Neural cell (in vitro differentiated cells): ENCODE results near the gene KBTBD13. TPM values are rescaled to one million over a fixed set of nuclear protein-coding genes. Genes with fewer than 3 reads are reported as not detected.
A peak's percentile ranks its signal among the peaks of the same experiment; 100 is the strongest.

Experiments used
- H2AFZ ChIP-seq: fragments of 200-600, 300-800 bp; sonication (generic), shearing (Covaris generic); 2 replicates; pipeline ENCODE4 v1.6.0; 2014; ENCODE audit warnings: low read depth, mild to moderate bottlenecking, antibody characterized with exemption, low read length, moderate library complexity
- H3F3A ChIP-seq: fragments of 200-600 bp; shearing (Covaris generic); 2 replicates; pipeline ENCODE4 v1.6.1; 2016; ENCODE audit warnings: mild to moderate bottlenecking, moderate library complexity, mixed read lengths, antibody characterized with exemption, low read length; ENCODE audit not compliant: insufficient read depth, poor library complexity, severe bottlenecking
- H3K27ac ChIP-seq: fragments of 200-600, 300-800 bp; sonication (generic), shearing (Covaris generic); 2 replicates; pipeline ENCODE4 v1.5.1; 2014; ENCODE audit warnings: mild to moderate bottlenecking, low read length, moderate library complexity
- H3K27me3 ChIP-seq: fragments of 300-800, 200-600 bp; sonication (generic), shearing (Covaris generic); 2 replicates; pipeline ENCODE4 v1.6.0; 2014; ENCODE audit warnings: mild to moderate bottlenecking, low read depth, low read length, moderate library complexity; ENCODE audit not compliant: insufficient read depth
- H3K36me3 ChIP-seq: fragments of 300-800, 200-600 bp; sonication (generic), shearing (Covaris generic); 2 replicates; pipeline ENCODE4 v1.5.1; 2014; ENCODE audit warnings: mild to moderate bottlenecking, antibody characterized with exemption, low read length, moderate library complexity; ENCODE audit not compliant: insufficient read depth
- H3K4me2 ChIP-seq: fragments of 300-800, 200-600 bp; sonication (generic), shearing (Covaris generic); 2 replicates; pipeline ENCODE4 v1.6.0; 2014; ENCODE audit warnings: mild to moderate bottlenecking, low read length
- H3K4me3 ChIP-seq: fragments of 300-800, 200-600 bp; sonication (generic), shearing (Covaris generic); 2 replicates; pipeline ENCODE4 v1.5.1; 2014; ENCODE audit warnings: mild to moderate bottlenecking, low read length, moderate library complexity
- H3K79me2 ChIP-seq: fragments of 200-600 bp; shearing (Covaris generic); replicated peaks from 2 replicates; pipeline ENCODE4 v1.6.0; 2014; ENCODE audit warnings: mild to moderate bottlenecking, low read length, moderate library complexity; ENCODE audit not compliant: insufficient read depth
- H3K9ac ChIP-seq: fragments of 300-800, 200-600 bp; sonication (generic), shearing (Covaris generic); 2 replicates; pipeline ENCODE4 v1.6.1; 2016; ENCODE audit warnings: mild to moderate bottlenecking, low read length, mixed read lengths
- H3K9me2 ChIP-seq: fragments of 200-600 bp; shearing (Covaris generic); 2 replicates; pipeline ENCODE4 v1.6.1; 2016; ENCODE audit warnings: mild to moderate bottlenecking, low read length, mixed read lengths; ENCODE audit not compliant: insufficient read depth
- H3K9me3 ChIP-seq: fragments of 200-600, 300-800 bp; sonication (generic), shearing (Covaris generic); 2 replicates; pipeline ENCODE4 v1.6.1; 2016; ENCODE audit warnings: mild to moderate bottlenecking, mixed run types, low read length, moderate library complexity, mixed read lengths
- H4K20me1 ChIP-seq: fragments of 200-600 bp; shearing (Covaris generic); 2 replicates; pipeline ENCODE4 v1.6.1; 2016; ENCODE audit warnings: mild to moderate bottlenecking, mixed run types; ENCODE audit not compliant: insufficient read depth
- CTCF ChIP-seq: fragments of 450-650 bp; IDR thresholded peaks from 2 replicates; pipeline ENCODE4 v1.5.1; 2014; ENCODE audit warnings: antibody characterized with exemption, mild to moderate bottlenecking, moderate library complexity; ENCODE audit not compliant: poor library complexity, severe bottlenecking
- EP300 ChIP-seq: fragments of 450-650 bp; conservative IDR thresholded peaks from 2 replicates; pipeline ENCODE4 v1.6.1; 2014; ENCODE audit warnings: antibody characterized with exemption, mild to moderate bottlenecking, moderate library complexity; ENCODE audit not compliant: poor library complexity, severe bottlenecking
- EZH2 ChIP-seq: fragments of 200-600, 300-800 bp; shearing (Covaris generic), sonication (generic); IDR thresholded peaks from 2 replicates; pipeline ENCODE4 v1.6.1; 2014; ENCODE audit warnings: antibody characterized with exemption, low read length, borderline replicate concordance, mild to moderate bottlenecking; ENCODE audit not compliant: insufficient read depth, poor library complexity, severe bottlenecking
- MXI1 ChIP-seq: fragments of 450-650 bp; conservative IDR thresholded peaks from 2 replicates; pipeline ENCODE4 v1.6.1; 2014; ENCODE audit warnings: antibody characterized with exemption, mild to moderate bottlenecking; ENCODE audit not compliant: poor library complexity, severe bottlenecking
- POLR2AphosphoS5 ChIP-seq: IDR thresholded peaks from 2 replicates; pipeline ENCODE4 v1.6.1; 2012
- RAD21 ChIP-seq: fragments of 450-650 bp; conservative IDR thresholded peaks from 2 replicates; pipeline ENCODE4 v1.6.1; 2014; ENCODE audit warnings: antibody characterized with exemption, mild to moderate bottlenecking, moderate library complexity
- REST ChIP-seq: IDR thresholded peaks from 2 replicates; pipeline ENCODE4 v1.6.1; 2012; ENCODE audit warnings: borderline replicate concordance
- SMC3 ChIP-seq: fragments of 450-650 bp; conservative IDR thresholded peaks from 2 replicates; pipeline ENCODE4 v1.6.1; 2014; ENCODE audit warnings: antibody characterized with exemption, mild to moderate bottlenecking, moderate library complexity; ENCODE audit not compliant: poor library complexity
- TAF1 ChIP-seq: IDR thresholded peaks from 2 replicates; pipeline ENCODE4 v1.6.1; 2012; ENCODE audit warnings: low read depth
- polyA plus RNA-seq: library from polyadenylated mRNA; depleted of rRNA; stranded (reverse); fragments of >200 nt; gene quantifications from 2 replicates; pipeline ENCODE4 v1.2.3, GENCODE V29; 2014

The KBTBD13 gene
- polyA plus RNA-seq, 1 donor from 2014 or later: not detected

- Histone ChIP-seq H4K20me1 (no peaks in the 10 kb centered on the region), H3K36me3 (no peaks in the 10 kb centered on the region), H3K9me2 (no peaks in the 10 kb centered on the region), H3F3A (no peaks in the 10 kb centered on the region), H3K79me2 (no peaks in the 10 kb centered on the region), H3K4me2 (no peak overlapping the region), H3K27ac (no peak overlapping the region), H3K9me3 (no peaks in the 10 kb centered on the region), H3K4me3 (no peak overlapping the region), H2AFZ (no peak overlapping the region), H3K9ac (no peak overlapping the region), H3K27me3 (no peaks in the 10 kb centered on the region)
- TF ChIP-seq RAD21 (no peak), REST (no peak), EZH2 (no peak), TAF1 (no peak), EP300 (no peak), CTCF (no peak), POLR2AphosphoS5 (no peak)
Observed at GRCh38 chr15:65052956-65053355, 23.6 kb upstream of the KBTBD13 start.

- Histone ChIP-seq H3K4me2 (no peak overlapping the region), H3K9me3 (no peaks in the 10 kb centered on the region), H3K4me3 (no peak overlapping the region), H2AFZ (no peak overlapping the region), H3K27ac (no peak overlapping the region), H3K9me2 (no peaks in the 10 kb centered on the region), H3F3A (no peaks in the 10 kb centered on the region), H4K20me1 (no peaks in the 10 kb centered on the region), H3K36me3 (no peaks in the 10 kb centered on the region), H3K79me2 (no peaks in the 10 kb centered on the region), H3K27me3 (no peaks in the 10 kb centered on the region), H3K9ac (no peak overlapping the region)
- TF ChIP-seq CTCF (peak; percentile 87), EZH2 (no peak), POLR2AphosphoS5 (no peak), MXI1 (no peak), RAD21 (peak; percentile 81), TAF1 (no peak), SMC3 (peak; percentile 91), EP300 (no peak), REST (no peak)
Observed at GRCh38 chr15:65054333-65055200, 22.0 kb upstream of the KBTBD13 start.
